NB4 (cell line): ENCODE measurements around the gene WDR26.

ENCODE experiments used
- CTCF ChIP-seq: IDR thresholded peaks from one replicate; pipeline ENCODE4 v1.5.1; 2012; ENCODE audit warnings: low read depth, low read length
- MAX ChIP-seq: IDR thresholded peaks from 2 replicates; pipeline ENCODE4 v1.6.1; 2011; ENCODE audit warnings: low read depth, low read length
- MYC ChIP-seq: IDR thresholded peaks from 2 replicates; pipeline ENCODE4 v1.6.1; 2011; ENCODE audit warnings: low read depth, low read length
- POLR2A ChIP-seq: IDR thresholded peaks from 2 replicates; pipeline ENCODE4 v1.6.1; 2011; ENCODE audit warnings: mild to moderate bottlenecking; ENCODE audit not compliant: insufficient read length; ENCODE audit errors: extremely low read depth

GRCh38 chr1:224390517-224390916, 44.1 kb downstream of the WDR26 start:
- no peak for TF ChIP-seq CTCF
- TF ChIP-seq MYC, result no peak
- no peak for TF ChIP-seq POLR2A
- no peak for TF ChIP-seq MAX
